Mesodermal cell (in vitro differentiated cells): ENCODE results near the gene TRPC5OS. TPM values are rescaled to one million over a fixed set of nuclear protein-coding genes. Genes with fewer than 3 reads are reported as not detected.

Experiments
- H3K27ac ChIP-seq: 2 replicates; pipeline ENCODE4 v1.7.0; 2013; ENCODE audit warnings: mild to moderate bottlenecking, low read depth, low read length, moderate library complexity; ENCODE audit not compliant: severe bottlenecking
- H3K36me3 ChIP-seq: 2 replicates; pipeline ENCODE4 v1.7.1; 2013; ENCODE audit warnings: mild to moderate bottlenecking, low read length, moderate library complexity; ENCODE audit not compliant: control insufficient read depth, insufficient read depth
- H3K4me1 ChIP-seq: one replicate; pipeline ENCODE4 v1.7.1; 2013; ENCODE audit warnings: mild to moderate bottlenecking, low read length; ENCODE audit not compliant: insufficient read depth, control insufficient read depth, poor library complexity, severe bottlenecking
- H3K4me3 ChIP-seq: 2 replicates; pipeline ENCODE4 v1.7.0; 2013; ENCODE audit warnings: low read length, control low read depth, mild to moderate bottlenecking; ENCODE audit not compliant: insufficient read depth, poor library complexity, severe bottlenecking; ENCODE audit errors: extremely low read depth
- H3K9me3 ChIP-seq: 2 replicates; pipeline ENCODE4 v1.7.1; 2013; ENCODE audit warnings: mild to moderate bottlenecking, low read length, moderate library complexity; ENCODE audit not compliant: control insufficient read depth
- WGBS, 2 experiments: methylation state at CpG; one replicate each; pipeline ENCODE4 v1.1.5; 2013; ENCODE audit warnings: missing lambda C conversion rate in 2 of 2; ENCODE audit not compliant: insufficient coverage in 2 of 2; 5-methylcytosine and 5-hydroxymethylcytosine counted together
- polyA plus RNA-seq, 2 experiments: library from polyadenylated mRNA; stranded (reverse); fragments of 50-300 nt; gene quantifications; one replicate each; pipeline ENCODE4 v1.2.3, GENCODE V29; 2013

The TRPC5OS gene
- polyA plus RNA-seq (2013, experiment 1 of 2) = not detected
- not detected for polyA plus RNA-seq (2013, experiment 2 of 2)

DNA sequence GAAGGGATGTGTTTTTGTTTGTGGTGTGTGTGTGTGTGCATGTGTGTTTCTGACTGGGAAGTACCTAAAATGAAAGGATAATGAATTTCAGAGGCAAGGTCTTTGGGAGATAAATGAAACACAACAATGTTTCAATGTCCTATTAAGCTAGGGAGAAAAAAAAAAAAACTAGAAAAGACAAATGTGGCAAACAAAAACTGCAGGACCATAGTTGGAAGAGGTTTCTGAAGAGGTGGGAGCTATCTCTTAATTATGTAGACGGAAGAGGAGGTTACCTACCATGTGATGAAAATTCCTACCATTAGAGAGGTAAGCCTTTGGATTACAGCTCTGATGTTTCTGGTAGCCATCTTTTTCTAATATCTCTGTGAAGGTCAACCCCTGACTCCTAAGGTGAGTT, at the start of gene TRPC5OS:
Gene TRPC5OS, plus strand, starts transcription at position 301 of the 400 bp plus-strand sequence. CDS start 25,669 bp downstream, outside the sequence.
- H3K9me3 ChIP-seq = no peaks in the 10 kb centered on the region

DNA sequence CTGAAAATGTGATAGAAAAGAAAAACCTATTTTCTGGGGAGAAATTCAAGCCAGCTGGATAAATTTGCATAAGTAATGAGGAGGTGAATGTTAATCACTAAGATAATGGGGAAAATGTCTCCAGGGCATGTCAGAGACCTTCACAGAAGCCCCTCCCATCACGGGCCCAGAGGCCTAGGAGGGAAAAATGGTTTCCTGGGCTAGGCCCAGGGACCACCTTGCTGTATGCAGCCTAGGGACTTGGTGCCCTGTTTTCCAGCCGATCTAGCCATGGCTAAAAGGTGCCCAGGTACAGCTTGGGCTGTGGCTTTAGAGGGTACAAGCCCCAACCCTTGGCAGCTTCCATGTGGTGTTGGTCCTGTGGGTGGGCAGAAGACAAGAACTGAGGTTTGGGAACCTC, 46.6 kb upstream of the TRPC5OS start:
- 0% methylated on average over 1 of the region's 2 CpGs; no CpG with 5 or more reads in 1 of the 2 experiments for WGBS, 2 experiments
- H3K4me3 ChIP-seq = no peak overlapping the region
- H3K9me3 ChIP-seq = no peaks in the 10 kb centered on the region
- no peak overlapping the region for H3K27ac ChIP-seq
- H3K4me1 ChIP-seq = no peaks in the 10 kb centered on the region
- H3K36me3 ChIP-seq = no peaks in the 10 kb centered on the region

More for the DNA sequence above, at the start of gene TRPC5OS:
- no peaks in the 10 kb centered on the region for H3K36me3 ChIP-seq
- no CpG with 5 or more reads among the region's 1 CpG for WGBS, 2 experiments
- H3K4me3 ChIP-seq = no peak within 1 kb of the TSS
- H3K4me1 ChIP-seq = no peaks in the 10 kb centered on the region
- H3K27ac ChIP-seq = no peak within 1 kb of the TSS

DNA sequence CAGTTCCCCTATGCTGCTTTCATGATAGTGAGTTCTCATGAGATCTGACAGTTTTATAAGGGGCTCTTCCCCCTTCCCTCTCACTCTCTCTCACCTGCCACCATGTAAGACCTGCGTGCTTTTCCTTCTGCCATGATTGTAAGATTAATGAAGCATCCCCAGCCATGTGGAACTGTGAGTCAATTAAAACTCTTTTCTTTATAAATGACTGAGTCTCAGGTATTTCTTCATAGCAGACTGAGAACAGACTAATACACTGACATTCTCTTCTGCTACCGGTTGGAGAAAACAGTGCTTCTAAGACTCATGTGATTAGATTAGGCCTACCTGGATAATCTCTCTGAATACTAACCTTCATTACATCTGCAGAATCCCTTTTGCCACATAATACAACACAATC, 45.4 kb upstream of the TRPC5OS start:
- 100% methylated on average over 1 of the region's 2 CpGs; no CpG with 5 or more reads in 1 of the 2 experiments for WGBS, 2 experiments
- H3K9me3 ChIP-seq = no peaks in the 10 kb centered on the region
- no peaks in the 10 kb centered on the region for H3K4me1 ChIP-seq

DNA sequence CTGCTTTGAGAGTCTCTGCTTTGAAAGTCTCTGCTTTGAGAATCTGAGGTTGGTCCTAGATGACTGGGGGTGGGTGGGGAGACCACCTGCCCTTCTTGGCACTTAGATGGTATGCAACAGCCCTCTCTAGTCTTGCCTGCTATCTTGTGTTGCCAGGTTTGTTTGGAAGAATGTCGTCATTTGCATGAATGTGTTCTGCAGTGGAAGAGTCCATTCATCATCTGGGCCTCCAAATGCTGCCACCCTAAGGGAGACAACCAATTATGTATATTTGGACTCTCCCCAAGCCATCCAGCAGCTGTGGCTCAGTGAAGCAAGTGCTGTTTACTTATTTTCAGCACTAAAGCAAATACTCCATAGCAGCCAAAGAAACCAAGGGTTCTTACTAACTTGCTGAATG, 44.6 kb upstream of the TRPC5OS start:
- Histone ChIP-seq H3K27ac (no peak overlapping the region), H3K4me3 (no peak overlapping the region), H3K9me3 (no peaks in the 10 kb centered on the region), H3K4me1 (no peaks in the 10 kb centered on the region), H3K36me3 (no peaks in the 10 kb centered on the region)
- 100% methylated on average over 1 of the region's 1 CpG; no CpG with 5 or more reads in 1 of the 2 experiments for WGBS, 2 experiments

More for the DNA sequence above, 45.4 kb upstream of the TRPC5OS start:
- no peak overlapping the region for H3K27ac ChIP-seq
- H3K4me3 ChIP-seq = no peak overlapping the region
- H3K36me3 ChIP-seq = no peaks in the 10 kb centered on the region

DNA sequence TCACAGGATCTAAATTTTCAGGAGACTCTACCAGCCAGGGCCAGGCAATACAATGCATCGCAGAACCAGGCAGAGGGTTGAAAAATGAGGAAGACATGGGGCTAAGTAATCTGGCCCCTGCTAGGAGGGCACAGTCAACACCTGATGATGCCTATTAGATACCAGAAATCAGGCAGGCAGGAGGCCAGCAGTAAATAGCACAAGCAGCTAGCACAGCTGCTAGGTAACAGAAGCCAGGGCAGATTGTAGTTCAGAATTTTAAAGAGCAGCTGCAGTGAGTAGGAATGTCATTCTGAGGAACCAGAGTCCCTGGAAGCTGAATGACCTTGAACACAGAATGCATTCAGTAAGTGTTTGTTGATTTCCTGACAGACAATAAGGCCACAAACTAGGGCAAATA, 38.8 kb upstream of the TRPC5OS start:
- Histone ChIP-seq H3K27ac (no peak overlapping the region), H3K4me3 (no peak overlapping the region), H3K4me1 (no peaks in the 10 kb centered on the region), H3K36me3 (no peaks in the 10 kb centered on the region), H3K9me3 (no peaks in the 10 kb centered on the region)
- 100% methylated on average over 1 of the region's 1 CpG; no CpG with 5 or more reads in 1 of the 2 experiments for WGBS, 2 experiments

DNA sequence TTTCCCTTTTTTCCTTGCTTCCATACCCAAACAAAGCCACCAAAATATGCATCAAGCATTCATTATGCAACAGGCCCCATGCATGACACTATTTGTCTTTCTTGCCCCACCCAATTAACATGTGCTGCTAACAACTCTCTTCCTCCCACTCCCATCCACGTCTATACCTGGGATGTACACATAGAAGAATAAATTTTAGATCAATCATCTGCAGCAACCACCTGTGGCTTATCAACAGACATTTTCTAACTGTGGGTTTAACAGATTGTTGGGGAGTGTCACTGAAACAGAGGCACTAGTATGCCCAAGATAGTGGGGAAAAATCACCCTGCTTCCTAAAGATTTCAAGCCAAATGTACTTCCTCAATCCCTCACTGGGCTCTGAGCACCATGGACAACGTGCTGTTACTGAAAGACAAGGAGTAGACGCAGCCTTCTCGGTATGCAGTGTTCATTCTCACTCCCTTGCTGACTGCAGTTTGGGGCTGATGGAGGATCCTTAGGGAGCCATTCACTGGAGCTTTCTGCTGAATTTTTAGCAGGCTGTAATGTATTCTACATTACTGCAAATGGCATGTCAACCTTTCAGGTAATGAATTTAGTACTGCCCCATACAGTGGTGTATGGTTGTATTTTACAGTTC, 28.4 kb upstream of the TRPC5OS start:
- 93% methylated on average over 3 of the region's 4 CpGs; no CpG with 5 or more reads in 1 of the 2 experiments for WGBS, 2 experiments
- Histone ChIP-seq H3K9me3 (no peaks in the 10 kb centered on the region), H3K27ac (no peak overlapping the region), H3K4me1 (no peaks in the 10 kb centered on the region), H3K36me3 (no peaks in the 10 kb centered on the region), H3K4me3 (no peak overlapping the region)

DNA sequence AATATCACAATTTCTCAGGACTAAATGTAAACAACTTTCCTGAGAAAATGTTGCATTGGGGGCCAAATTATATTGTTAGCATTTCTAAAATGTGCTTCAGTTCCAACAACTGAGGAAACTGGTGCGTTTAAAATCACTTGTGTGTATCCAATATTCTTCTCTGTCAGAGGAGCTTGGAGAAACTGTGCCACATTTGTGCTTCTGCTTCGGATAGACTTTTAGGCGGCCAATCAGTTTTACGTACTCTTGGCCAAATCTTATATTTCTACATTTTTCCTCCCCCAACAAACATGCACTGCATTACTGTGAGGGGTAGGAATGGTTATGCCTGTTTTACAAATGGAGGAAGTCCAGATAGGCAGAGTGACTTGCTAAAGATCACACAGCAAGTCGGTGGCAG, 27.4 kb upstream of the TRPC5OS start:
- Histone ChIP-seq H3K9me3 (no peaks in the 10 kb centered on the region), H3K27ac (no peak overlapping the region), H3K4me1 (no peaks in the 10 kb centered on the region), H3K4me3 (no peak overlapping the region), H3K36me3 (no peaks in the 10 kb centered on the region)
- 100% methylated on average over 1 of the region's 5 CpGs; no CpG with 5 or more reads in 1 of the 2 experiments for WGBS, 2 experiments

DNA sequence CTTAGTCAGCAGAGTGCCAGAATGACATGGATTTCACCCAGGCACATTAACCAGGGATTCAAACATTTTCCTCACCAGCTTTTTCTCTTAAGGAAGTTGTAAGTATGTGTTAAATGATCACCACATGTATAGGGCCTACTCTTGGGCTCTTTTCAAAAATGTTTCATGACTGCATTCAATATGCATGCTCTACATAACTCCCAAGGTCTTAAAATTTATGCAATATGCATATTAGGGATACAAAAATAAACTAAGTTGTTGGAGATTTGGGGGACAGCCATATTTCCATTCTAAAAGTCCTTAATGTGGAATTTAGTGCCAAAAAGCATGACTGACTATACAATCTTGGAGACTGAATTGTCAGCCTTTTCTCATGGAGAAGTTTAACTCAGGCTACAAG, 25.0 kb upstream of the TRPC5OS start:
- Histone ChIP-seq H3K36me3 (no peaks in the 10 kb centered on the region), H3K27ac (no peak overlapping the region), H3K4me3 (no peak overlapping the region), H3K4me1 (no peaks in the 10 kb centered on the region), H3K9me3 (no peaks in the 10 kb centered on the region)

DNA sequence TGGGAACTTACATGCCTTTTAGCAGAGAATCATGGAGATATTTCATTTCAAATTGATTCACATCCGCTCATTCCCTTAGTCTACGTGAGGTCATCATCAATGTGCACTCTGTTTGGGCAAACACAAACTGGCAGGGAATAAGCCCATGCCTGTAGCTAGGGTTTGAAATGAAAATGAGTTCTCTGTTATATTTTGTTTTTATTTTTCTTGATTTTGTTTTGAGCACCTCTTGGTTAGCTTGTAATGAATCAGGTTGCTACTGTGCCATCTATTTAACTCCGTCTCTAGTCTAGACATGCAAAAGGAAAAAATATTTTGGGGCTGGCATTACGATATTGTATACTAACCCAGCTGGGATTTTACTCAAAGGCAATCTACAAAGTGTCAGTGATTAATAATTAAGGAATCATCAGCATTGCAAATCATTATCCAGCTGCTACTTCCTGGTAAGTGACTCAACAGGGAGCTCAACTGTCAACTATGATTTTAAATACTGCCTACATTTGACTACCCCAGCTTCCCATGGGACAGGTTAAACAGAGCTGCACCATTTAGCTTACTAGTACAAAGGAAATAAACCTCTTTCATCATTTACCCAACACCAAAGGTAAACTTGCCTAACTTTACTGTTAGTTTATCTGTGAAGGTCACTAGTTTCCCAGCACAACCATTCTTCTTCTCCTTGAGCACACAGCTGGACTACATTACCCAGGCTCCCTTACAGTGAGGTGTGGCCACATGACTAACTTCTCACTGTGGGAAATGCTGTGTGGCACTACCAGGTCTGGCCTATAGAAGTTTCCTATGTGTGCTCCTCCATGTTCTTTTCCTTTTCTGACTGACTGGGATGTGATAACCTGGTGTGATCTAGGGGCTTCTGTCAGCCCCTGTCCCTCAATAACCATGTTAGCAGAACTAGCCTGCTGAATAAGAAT, 21.2 kb upstream of the TRPC5OS start:
- no peaks in the 10 kb centered on the region for H3K36me3 ChIP-seq
- no peak overlapping the region for H3K4me3 ChIP-seq
- 100% methylated on average over 2 of the region's 4 CpGs; no CpG with 5 or more reads in 1 of the 2 experiments for WGBS, 2 experiments
- no peaks in the 10 kb centered on the region for H3K4me1 ChIP-seq
- no peaks in the 10 kb centered on the region for H3K9me3 ChIP-seq
- no peak overlapping the region for H3K27ac ChIP-seq

DNA sequence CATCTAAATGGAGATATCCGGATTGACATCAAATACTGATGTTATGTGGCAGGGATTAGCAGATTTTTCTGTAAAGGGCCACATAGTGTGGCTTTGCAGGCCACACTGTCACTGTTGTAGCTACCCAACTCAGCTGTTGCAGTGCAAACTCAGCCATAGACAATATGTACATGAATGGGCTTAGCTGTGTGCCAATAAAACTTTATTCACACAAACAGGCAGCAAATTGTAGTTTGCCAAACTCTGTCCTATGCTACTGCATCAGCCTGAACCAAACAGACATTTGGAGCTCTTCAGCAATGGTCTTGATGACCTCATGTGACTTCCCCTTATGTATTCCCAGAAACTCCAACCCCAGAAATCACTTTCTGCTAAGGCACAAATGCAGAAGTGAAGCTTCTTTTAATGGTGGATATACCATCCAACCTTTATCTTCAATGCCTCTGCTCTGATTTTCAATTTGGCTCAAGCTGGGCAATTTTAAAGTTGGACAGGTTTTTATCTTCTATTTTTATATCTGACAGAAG, 18.4 kb upstream of the TRPC5OS start:
- Histone ChIP-seq H3K4me1 (no peaks in the 10 kb centered on the region), H3K9me3 (no peaks in the 10 kb centered on the region), H3K27ac (no peak overlapping the region), H3K36me3 (no peaks in the 10 kb centered on the region), H3K4me3 (no peak overlapping the region)
- 80% methylated on average over 1 of the region's 1 CpG; no CpG with 5 or more reads in 1 of the 2 experiments for WGBS, 2 experiments
